SU-DHL-6 (cell line): ENCODE data around the gene DIO2.

Experiments used
- H2AFZ ChIP-seq: fragments of 200-600 bp; sonication (generic); 2 replicates; pipeline ENCODE4 v1.6.1; 2014; ENCODE audit warnings: low read depth, mild to moderate bottlenecking, moderate library complexity, mixed read lengths, antibody characterized with exemption, low read length; ENCODE audit not compliant: severe bottlenecking
- H3F3A ChIP-seq: fragments of 200-600 bp; shearing (Covaris generic); 2 replicates; pipeline ENCODE4 v1.6.0; 2016; ENCODE audit warnings: antibody characterized with exemption, mild to moderate bottlenecking; ENCODE audit not compliant: insufficient read depth
- H3K27ac ChIP-seq: fragments of 200-600 bp; sonication (generic); 2 replicates; pipeline ENCODE4 v1.5.1; 2016; ENCODE audit warnings: low read depth, mild to moderate bottlenecking, low read length, moderate library complexity, mixed read lengths
- H3K27me3 ChIP-seq: fragments of 200-600 bp; sonication (generic), shearing (Covaris generic); 2 replicates; pipeline ENCODE4 v1.6.0; 2014; ENCODE audit warnings: mild to moderate bottlenecking, low read length
- H3K36me3 ChIP-seq: fragments of 200-600 bp; sonication (generic); 2 replicates; pipeline ENCODE4 v1.6.1; 2014; ENCODE audit warnings: mild to moderate bottlenecking, low read length, mixed read lengths
- H3K4me2 ChIP-seq: fragments of 300-600, 200-600 bp; shearing (Covaris generic), sonication (generic); 2 replicates; pipeline ENCODE4 v1.6.0; 2014; ENCODE audit warnings: low read length, low read depth, mild to moderate bottlenecking; ENCODE audit not compliant: poor library complexity, severe bottlenecking
- H3K4me3 ChIP-seq: fragments of 200-600 bp; sonication (generic); 2 replicates; pipeline ENCODE4 v1.5.1; 2014; ENCODE audit warnings: antibody characterized with exemption, low read length, mild to moderate bottlenecking, mixed read lengths; ENCODE audit not compliant: insufficient read depth, poor library complexity, severe bottlenecking
- H3K79me2 ChIP-seq: fragments of 200-600 bp; sonication (generic); 2 replicates; pipeline ENCODE4 v1.6.1; 2014; ENCODE audit warnings: mild to moderate bottlenecking, low read length, moderate library complexity; ENCODE audit not compliant: insufficient read depth
- H3K9ac ChIP-seq: fragments of 200-600 bp; sonication (generic); 2 replicates; pipeline ENCODE4 v1.7.0; 2014; ENCODE audit warnings: mild to moderate bottlenecking, low read length
- H3K9me2 ChIP-seq: fragments of 200-600 bp; sonication (generic); replicated peaks from 2 replicates; pipeline ENCODE4 v1.6.1; 2014; ENCODE audit warnings: low read length; ENCODE audit not compliant: insufficient read depth
- H3K9me3 ChIP-seq: fragments of 200-600 bp; sonication (generic); 2 replicates; pipeline ENCODE4 v1.6.1; 2014; ENCODE audit warnings: low read length, mixed read lengths; ENCODE audit not compliant: insufficient read depth
- H4K20me1 ChIP-seq: fragments of 200-600 bp; sonication (generic); 2 replicates; pipeline ENCODE4 v1.6.1; 2014; ENCODE audit warnings: low read depth, mild to moderate bottlenecking, antibody characterized with exemption, low read length, moderate library complexity, mixed read lengths
- CTCF ChIP-seq: fragments of 200-600 bp; sonication (generic); IDR thresholded peaks from one replicate; pipeline ENCODE4 v1.5.1; 2017; ENCODE audit warnings: antibody characterized with exemption, mild to moderate bottlenecking, low read length, moderate library complexity; ENCODE audit not compliant: insufficient read depth, poor library complexity, severe bottlenecking
- EZH2phosphoT487 ChIP-seq: fragments of 200-600 bp; sonication (generic), shearing (Covaris generic); conservative IDR thresholded peaks from 2 replicates; pipeline ENCODE4 v1.6.1; 2018; ENCODE audit warnings: mild to moderate bottlenecking, antibody characterized with exemption, low read length, moderate library complexity, mixed read lengths

Gene DIO2

GRCh38 chr14:80152763-80153162 is 58.5 kb downstream of the DIO2 start:
- no peak overlapping the region for H3K9ac ChIP-seq
- no peaks in the 10 kb centered on the region for H3K36me3 ChIP-seq
- no peaks in the 10 kb centered on the region for H4K20me1 ChIP-seq
- no peaks in the 10 kb centered on the region for H3K27me3 ChIP-seq
- H3K4me2 ChIP-seq, result no peak overlapping the region
- TF ChIP-seq CTCF (no peak), EZH2phosphoT487 (no peak)
- H3K27ac ChIP-seq, result no peak overlapping the region
- no peak overlapping the region for H3K4me3 ChIP-seq
- no peaks in the 10 kb centered on the region for H3K79me2 ChIP-seq
- H3F3A ChIP-seq, result no peaks in the 10 kb centered on the region
- no peak overlapping the region for H2AFZ ChIP-seq
- H3K9me3 ChIP-seq, result no peaks in the 10 kb centered on the region
- H3K9me2 ChIP-seq, result no peaks in the 10 kb centered on the region

DNA sequence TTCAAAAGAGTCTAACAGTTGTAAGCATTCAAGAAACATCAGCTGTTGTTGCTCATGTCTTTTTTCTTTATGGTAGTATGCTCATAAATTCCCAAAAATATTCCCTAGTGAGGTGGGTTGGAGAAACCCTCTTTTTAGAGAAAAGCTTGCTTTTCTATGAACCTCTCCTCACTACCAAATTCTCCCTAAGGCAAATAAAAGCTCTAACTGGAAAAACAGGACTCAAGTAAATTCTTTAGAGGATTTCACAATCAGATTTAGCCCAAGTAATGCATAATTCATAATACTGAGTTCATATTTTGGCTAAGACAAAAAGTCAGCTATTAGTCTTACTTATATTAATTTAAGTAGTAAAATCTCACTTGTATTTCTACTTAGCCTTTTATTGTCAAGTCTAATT is 59.1 kb downstream of the DIO2 start:
- Histone ChIP-seq H3K79me2 (no peaks in the 10 kb centered on the region), H3K4me2 (no peak overlapping the region), H4K20me1 (no peaks in the 10 kb centered on the region), H2AFZ (no peak overlapping the region), H3K36me3 (no peaks in the 10 kb centered on the region), H3K27me3 (no peaks in the 10 kb centered on the region), H3K9ac (no peak overlapping the region), H3K4me3 (no peak overlapping the region), H3K9me2 (no peaks in the 10 kb centered on the region), H3K9me3 (no peaks in the 10 kb centered on the region), H3F3A (no peaks in the 10 kb centered on the region), H3K27ac (no peak overlapping the region)
- no peak for TF ChIP-seq EZH2phosphoT487
- no peak for TF ChIP-seq CTCF

DNA sequence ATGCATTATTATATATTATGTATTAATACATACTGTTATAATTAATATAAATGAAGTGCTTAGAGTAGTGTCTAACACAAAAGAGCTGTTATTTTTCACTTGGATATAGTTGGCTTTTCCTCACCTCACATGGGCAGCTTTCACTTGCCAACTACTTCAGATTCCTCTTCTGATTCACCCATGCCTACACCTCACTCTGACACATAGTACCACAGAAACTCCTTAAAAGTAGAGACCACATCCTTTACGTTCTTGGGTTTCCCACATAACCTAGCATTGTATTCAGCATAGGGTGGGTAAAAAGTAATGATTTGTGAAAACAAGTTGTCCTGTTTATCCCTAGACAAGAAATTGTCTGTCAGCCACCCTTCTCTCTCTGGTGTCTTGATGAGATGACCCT is 61.0 kb downstream of the DIO2 start:
- TF ChIP-seq EZH2phosphoT487 (no peak), CTCF (no peak)
- Histone ChIP-seq H3K9me2 (no peaks in the 10 kb centered on the region), H3K27ac (no peak overlapping the region), H3K79me2 (no peaks in the 10 kb centered on the region), H2AFZ (no peak overlapping the region), H3K4me3 (no peak overlapping the region), H3K9ac (no peak overlapping the region), H3K9me3 (no peaks in the 10 kb centered on the region), H3K27me3 (no peaks in the 10 kb centered on the region), H3F3A (no peaks in the 10 kb centered on the region), H3K36me3 (no peaks in the 10 kb centered on the region), H4K20me1 (no peaks in the 10 kb centered on the region), H3K4me2 (no peak overlapping the region)
